T-helper 1 cell treated with Interleukin-12 subunit alpha and Interleukin-12 subunit beta and Interleukin-4 antibody, amounts not matched to agents 30 μg/mL and 1 μg/mL, for 36 hours (primary cell): ENCODE measurements around the gene RNASE2.
"Not testable (repeated sequence)": the region's sequence is repeated elsewhere in the genome, so short reads cannot be mapped to it uniquely, and the experiment has no call there.

Experiments used
- H3K27ac Mint-ChIP-seq: one replicate; pipeline ENCODE4 v1.8.0; 2021; ENCODE audit warnings: mild to moderate bottlenecking, mixed read lengths
- H3K27me3 Mint-ChIP-seq: one replicate; pipeline ENCODE4 v1.8.0; 2021; ENCODE audit warnings: low read depth, mixed read lengths
- H3K36me3 Mint-ChIP-seq: one replicate; pipeline ENCODE4 v1.8.0; 2021; ENCODE audit warnings: low read depth, mixed read lengths
- H3K4me1 Mint-ChIP-seq: one replicate; pipeline ENCODE4 v1.8.0; 2021; ENCODE audit warnings: low read depth, mixed read lengths
- H3K4me3 Mint-ChIP-seq: one replicate; pipeline ENCODE4 v1.8.0; 2021; ENCODE audit warnings: mild to moderate bottlenecking, moderate library complexity, mixed read lengths
- H3K9me3 Mint-ChIP-seq: one replicate; pipeline ENCODE4 v1.8.0; 2021; ENCODE audit warnings: mixed read lengths

Gene RNASE2

DNA sequence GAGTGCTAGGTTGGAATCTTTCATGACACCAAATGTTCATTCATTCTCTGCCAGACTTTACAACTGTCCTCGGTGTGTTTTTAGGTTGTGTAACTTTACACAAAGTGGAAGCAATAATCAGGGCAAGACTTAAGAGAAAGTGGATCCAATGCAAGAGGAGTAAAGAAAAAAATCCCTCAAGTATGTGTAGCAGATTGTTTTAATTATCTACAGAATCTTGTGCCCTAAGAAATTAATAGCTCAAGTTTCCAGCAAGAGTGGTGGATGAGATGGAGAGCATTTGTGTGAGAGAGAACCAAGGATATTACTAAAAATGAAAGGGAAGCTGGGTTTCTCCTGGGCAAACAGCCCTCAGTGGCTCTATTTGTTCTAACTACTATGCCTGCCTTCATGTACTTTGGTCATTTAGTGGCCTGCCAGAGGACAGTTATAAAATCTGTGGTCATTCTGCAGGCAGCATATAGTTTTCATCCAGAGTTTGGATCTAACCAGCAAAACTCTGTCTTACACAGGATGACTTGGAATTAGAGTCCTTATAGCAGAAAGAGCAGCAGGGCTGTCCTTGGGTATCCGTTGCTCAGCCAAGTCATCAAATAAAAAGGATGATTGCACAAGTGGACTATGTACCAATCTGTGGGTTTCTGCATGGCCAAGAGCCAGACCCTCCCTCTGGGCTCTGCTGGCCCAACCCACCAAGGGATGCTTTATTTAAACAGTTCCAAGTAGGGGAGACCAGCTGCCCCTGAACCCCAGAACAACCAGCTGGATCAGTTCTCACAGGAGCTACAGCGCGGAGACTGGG lies at the start of gene RNASE2:
Gene RNASE2 (plus strand): TSS at position 752 of the 802 bp plus-strand sequence. CDS start 285 bp downstream, outside the sequence.
- peaks cover 22% of the 10 kb centered on the region for H3K27me3 Mint-ChIP-seq
- not testable (repeated sequence) for H3K36me3 Mint-ChIP-seq, H3K9me3 Mint-ChIP-seq, H3K4me3 Mint-ChIP-seq, H3K27ac Mint-ChIP-seq
- H3K4me1 Mint-ChIP-seq: peaks cover 11% of the 10 kb centered on the region

- H3K4me3 Mint-ChIP-seq: no peak overlapping the region
- no peaks in the 10 kb centered on the region for H3K36me3 Mint-ChIP-seq
- H3K27me3 Mint-ChIP-seq: peaks cover 8% of the 10 kb centered on the region
- no peak overlapping the region for H3K27ac Mint-ChIP-seq
- H3K4me1 Mint-ChIP-seq: no peaks in the 10 kb centered on the region
- H3K9me3 Mint-ChIP-seq: no peaks in the 10 kb centered on the region
Measured at GRCh38 chr14:20905676-20906075, 49.6 kb upstream of the RNASE2 start.

- Mint-ChIP-seq H3K27ac (no peak overlapping the region), H3K36me3 (no peaks in the 10 kb centered on the region), H3K27me3 (peaks cover 7% of the 10 kb centered on the region), H3K9me3 (no peaks in the 10 kb centered on the region), H3K4me3 (no peak overlapping the region), H3K4me1 (no peaks in the 10 kb centered on the region)
Measured at GRCh38 chr14:20907214-20907613, 48.1 kb upstream of the RNASE2 start.

GRCh38 chr14:20910822-20911221 lies 44.5 kb upstream of the RNASE2 start:
- H3K27me3 Mint-ChIP-seq, H3K4me1 Mint-ChIP-seq, H3K36me3 Mint-ChIP-seq, H3K27ac Mint-ChIP-seq, H3K9me3 Mint-ChIP-seq, H3K4me3 Mint-ChIP-seq: not testable (repeated sequence)

DNA sequence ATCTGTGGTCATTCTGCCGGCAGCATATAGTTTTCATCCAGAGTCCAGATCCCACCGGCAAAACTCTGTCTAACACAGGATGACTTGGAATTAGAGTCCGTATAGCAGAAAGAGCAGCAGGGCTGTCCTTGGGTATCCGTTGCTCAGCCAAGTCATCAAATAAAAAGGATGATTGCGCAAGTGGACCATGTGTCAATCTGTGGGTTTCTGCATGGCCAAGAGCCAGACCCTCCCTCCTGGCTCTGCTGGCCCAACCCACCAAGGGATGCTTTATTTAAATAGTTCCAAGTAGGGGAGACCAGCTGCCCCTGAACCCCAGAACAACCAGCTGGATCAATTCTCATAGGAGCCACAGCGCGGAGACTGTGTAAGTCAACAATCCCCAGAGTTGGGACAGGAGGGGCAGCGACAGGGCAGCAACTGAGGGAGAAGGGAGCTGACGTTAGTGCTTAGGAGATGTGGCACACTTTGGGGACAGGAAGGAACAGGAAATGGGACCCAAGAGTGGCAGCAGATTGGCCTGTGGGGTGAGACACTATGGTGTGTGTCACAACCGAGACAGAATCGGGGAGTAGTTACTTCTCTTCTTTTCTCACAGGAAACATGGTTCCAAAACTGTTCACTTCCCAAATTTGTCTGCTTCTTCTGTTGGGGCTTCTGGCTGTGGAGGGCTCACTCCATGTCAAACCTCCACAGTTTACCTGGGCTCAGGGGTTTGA lies 36.1 kb upstream of the RNASE2 start:
- not testable (repeated sequence) for H3K9me3 Mint-ChIP-seq, H3K27me3 Mint-ChIP-seq, H3K4me3 Mint-ChIP-seq, H3K4me1 Mint-ChIP-seq, H3K36me3 Mint-ChIP-seq, H3K27ac Mint-ChIP-seq

GRCh38 chr14:20923766-20924297 lies 31.5 kb upstream of the RNASE2 start:
- H3K4me1 Mint-ChIP-seq, H3K27ac Mint-ChIP-seq, H3K4me3 Mint-ChIP-seq, H3K27me3 Mint-ChIP-seq, H3K36me3 Mint-ChIP-seq: not testable (repeated sequence)
- H3K9me3 Mint-ChIP-seq: peaks cover 15% of the 10 kb centered on the region

DNA sequence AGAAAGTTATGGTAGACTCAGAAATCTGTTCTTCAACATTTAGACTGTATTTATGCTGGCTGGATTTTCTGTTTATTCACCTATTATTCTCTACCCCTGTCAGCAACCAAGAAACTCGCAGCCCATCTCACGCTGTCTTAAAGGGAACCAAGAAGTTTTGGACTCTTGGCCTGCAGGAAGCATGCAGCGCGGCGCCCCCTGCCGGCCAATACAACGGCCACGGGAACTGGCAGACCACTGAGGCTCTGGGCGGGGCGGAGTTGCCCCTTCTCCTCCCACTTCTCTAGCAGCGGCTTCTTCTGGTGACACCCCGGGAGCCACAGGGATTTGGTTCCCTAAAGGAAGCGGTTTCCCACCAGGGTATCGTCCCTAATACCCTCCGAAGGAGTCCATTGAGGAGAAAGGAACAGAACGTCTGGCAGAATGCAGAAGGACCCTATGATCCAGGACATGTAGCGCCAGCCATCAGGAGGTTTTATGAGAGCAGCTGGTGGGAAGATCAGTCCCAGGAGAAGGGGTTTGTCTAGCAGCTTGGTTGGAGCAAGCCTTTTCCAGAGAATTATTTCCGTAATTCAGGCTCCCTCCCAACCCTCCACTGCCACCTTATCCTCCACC lies 21.0 kb upstream of the RNASE2 start:
- Mint-ChIP-seq H3K27me3 (no peaks in the 10 kb centered on the region), H3K36me3 (no peaks in the 10 kb centered on the region)

GRCh38 chr14:20935303-20935984 lies 19.8 kb upstream of the RNASE2 start:
- Mint-ChIP-seq H3K27me3 (no peaks in the 10 kb centered on the region), H3K9me3 (no peaks in the 10 kb centered on the region), H3K27ac (no peak overlapping the region), H3K4me3 (no peak overlapping the region), H3K4me1 (no peaks in the 10 kb centered on the region), H3K36me3 (no peaks in the 10 kb centered on the region)

More for the DNA sequence above, 21.0 kb upstream of the RNASE2 start:
- Mint-ChIP-seq H3K9me3 (no peaks in the 10 kb centered on the region), H3K27ac (no peak overlapping the region), H3K4me3 (no peak overlapping the region), H3K4me1 (no peaks in the 10 kb centered on the region)

GRCh38 chr14:20945146-20945545 lies 10.1 kb upstream of the RNASE2 start:
- H3K27ac Mint-ChIP-seq, H3K4me1 Mint-ChIP-seq, H3K36me3 Mint-ChIP-seq, H3K4me3 Mint-ChIP-seq, H3K9me3 Mint-ChIP-seq: not testable (repeated sequence)
- peaks cover 27% of the 10 kb centered on the region for H3K27me3 Mint-ChIP-seq

DNA sequence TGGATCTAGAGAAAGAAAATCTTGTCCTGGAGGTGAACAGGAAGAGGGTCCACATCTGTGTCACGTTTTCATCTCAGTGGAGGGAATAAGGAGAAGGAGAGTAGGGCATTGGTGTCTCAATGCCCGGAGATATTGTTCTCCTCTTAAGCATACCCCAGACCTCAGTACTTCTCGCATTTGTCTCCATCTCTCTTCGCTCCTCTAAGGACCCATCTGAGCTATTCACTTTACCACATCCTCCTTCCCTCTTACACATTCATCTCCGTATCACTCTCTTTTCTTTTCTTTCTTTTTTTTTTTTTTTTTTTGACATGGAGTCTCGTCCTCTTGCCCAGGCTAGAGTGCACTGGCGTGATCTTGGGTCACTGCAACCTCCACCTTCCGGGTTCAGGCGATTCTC lies 8.6 kb upstream of the RNASE2 start:
- peaks cover 23% of the 10 kb centered on the region for H3K27me3 Mint-ChIP-seq
- not testable (repeated sequence) for H3K27ac Mint-ChIP-seq, H3K9me3 Mint-ChIP-seq, H3K4me3 Mint-ChIP-seq, H3K36me3 Mint-ChIP-seq, H3K4me1 Mint-ChIP-seq

- H3K27ac Mint-ChIP-seq, H3K4me3 Mint-ChIP-seq: not testable (repeated sequence)
- H3K27me3 Mint-ChIP-seq: peaks cover 22% of the 10 kb centered on the region
Measured at GRCh38 chr14:20955538-20955873, 219 bp downstream of the RNASE2 start.

DNA sequence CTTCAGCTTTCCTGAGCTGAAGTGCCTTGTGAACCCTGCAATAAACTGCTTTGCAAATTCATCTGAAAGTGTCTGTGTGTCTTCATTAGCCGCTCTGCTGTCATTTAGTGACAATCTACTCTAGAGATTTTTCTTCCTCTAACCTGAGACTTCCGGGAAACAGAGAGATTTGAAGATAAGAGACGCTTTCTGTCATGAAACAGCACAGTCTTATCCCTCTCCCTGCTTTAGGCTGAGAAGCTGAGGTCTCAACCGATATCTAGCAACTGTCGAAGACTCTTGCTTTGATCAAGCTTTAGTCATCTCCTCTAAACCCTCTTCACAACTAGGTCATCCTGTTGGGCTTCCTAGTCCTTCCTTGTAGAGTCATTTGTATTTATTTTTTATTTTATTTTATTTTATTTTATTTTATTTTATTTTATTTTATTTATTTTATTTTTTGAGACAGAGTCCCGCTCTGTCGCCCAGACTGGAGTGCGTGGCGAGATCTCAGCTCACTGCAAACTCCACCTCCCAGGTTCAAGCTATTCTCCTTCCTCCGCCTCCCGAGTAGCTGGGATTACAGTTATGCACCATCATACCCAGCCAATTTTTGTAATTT lies 1.2 kb downstream of the RNASE2 start:
- Mint-ChIP-seq H3K36me3 (no peaks in the 10 kb centered on the region), H3K27me3 (peaks cover 22% of the 10 kb centered on the region), H3K4me3 (no peak overlapping the region), H3K4me1 (peaks cover 20% of the 10 kb centered on the region), H3K27ac (no peak overlapping the region), H3K9me3 (no peaks in the 10 kb centered on the region)

More at GRCh38 chr14:20955538-20955873, 219 bp downstream of the RNASE2 start:
- H3K36me3 Mint-ChIP-seq, H3K9me3 Mint-ChIP-seq: not testable (repeated sequence)
- H3K4me1 Mint-ChIP-seq: peaks cover 15% of the 10 kb centered on the region

GRCh38 chr14:20958946-20959345 lies 3.7 kb downstream of the RNASE2 start:
- H3K9me3 Mint-ChIP-seq: not testable (repeated sequence)
- peaks cover 21% of the 10 kb centered on the region for H3K4me1 Mint-ChIP-seq

DNA sequence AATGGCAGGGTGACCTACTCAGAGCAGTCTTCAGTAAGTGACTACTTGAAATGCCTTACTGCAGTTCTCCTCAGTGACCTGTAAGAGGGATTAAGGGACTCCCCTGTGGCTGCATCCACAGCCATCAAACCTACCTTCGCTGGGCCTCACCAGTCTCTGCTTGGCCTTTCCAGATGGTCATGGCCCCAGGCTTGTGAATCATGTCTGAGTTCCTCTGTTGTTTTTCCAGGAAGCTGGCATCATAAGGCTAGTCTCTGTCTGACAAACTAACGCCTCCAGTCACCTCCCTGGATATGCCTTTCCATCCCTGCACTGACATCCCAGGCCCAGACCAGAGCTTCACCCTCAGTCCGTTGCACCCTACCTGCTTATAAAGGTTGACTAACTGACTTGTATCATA lies 14.0 kb downstream of the RNASE2 start:
- Mint-ChIP-seq H3K27ac (no peak overlapping the region), H3K9me3 (no peaks in the 10 kb centered on the region), H3K27me3 (peaks cover 41% of the 10 kb centered on the region), H3K4me3 (no peak overlapping the region), H3K4me1 (peaks cover 11% of the 10 kb centered on the region), H3K36me3 (no peaks in the 10 kb centered on the region)

More at GRCh38 chr14:20958946-20959345, 3.7 kb downstream of the RNASE2 start:
- H3K36me3 Mint-ChIP-seq, H3K27ac Mint-ChIP-seq, H3K4me3 Mint-ChIP-seq: not testable (repeated sequence)
- H3K27me3 Mint-ChIP-seq: peaks cover 14% of the 10 kb centered on the region
